Caco-2 (cell line): ENCODE results near the gene SLC38A10. TPM values are rescaled to one million over a fixed set of nuclear protein-coding genes. Genes with fewer than 3 reads are reported as not detected.

Source experiments
- BruUV-seq: library from RNA; stranded (reverse); fragments of 400-500 nt; replicated peaks from 2 replicates; lab custom pipeline; 2021; lab: Mats Ljungman, UMichigan
- CTCF ChIA-PET: fragments of 300-600 bp; sonication (Branson Sonifier 250); formaldehyde crosslinking; loops from one replicate; lab custom pipeline; 2022; ENCODE audit warnings: antibody characterized with exemption; lab: Charles Lee
- POLR2A ChIA-PET: fragments of 300-600 bp; sonication (Branson Sonifier 250); formaldehyde crosslinking; loops from one replicate; lab custom pipeline; 2022; ENCODE audit warnings: antibody characterized with exemption; lab: Charles Lee
- DNase-seq, 2 experiments: peaks; one replicate each; pipeline versions ENCODE4 v3.0.0 to v3.0.0-alpha.2; 2020 to 2022
- H3K27me3 ChIP-seq: replicated peaks from 2 replicates; pipeline ENCODE4 v1.6.0; 2011; ENCODE audit warnings: low read length; ENCODE audit not compliant: control insufficient read depth, insufficient read depth
- H3K36me3 ChIP-seq: 2 replicates; pipeline ENCODE4 v1.5.1; 2011; ENCODE audit warnings: low read length; ENCODE audit not compliant: control insufficient read depth, insufficient read depth
- H3K4me1 ChIP-seq: fragments of 250-450 bp; sonication (Bioruptor Pico); 2 replicates; pipeline ENCODE4 v1.5.1; 2020; ENCODE audit warnings: mild to moderate bottlenecking
- H3K4me3 ChIP-seq: 2 replicates; pipeline ENCODE4 v1.5.1; 2011; ENCODE audit warnings: low read depth, mild to moderate bottlenecking, control low read depth, low read length
- H3K9me3 ChIP-seq: fragments of 250-450 bp; sonication (Bioruptor Pico); 2 replicates; pipeline ENCODE4 v1.5.1; 2020; ENCODE audit warnings: mild to moderate bottlenecking, moderate library complexity
- H3K27ac Mint-ChIP-seq: one replicate; pipeline ENCODE4 v1.8.0; 2022; ENCODE audit warnings: mixed read lengths; ENCODE audit not compliant: unreplicated experiment
- H3K27me3 Mint-ChIP-seq: one replicate; pipeline ENCODE4 v1.8.0; 2022; ENCODE audit warnings: mixed read lengths; ENCODE audit not compliant: insufficient read depth, unreplicated experiment
- H3K36me3 Mint-ChIP-seq: one replicate; pipeline ENCODE4 v1.8.0; 2022; ENCODE audit warnings: mild to moderate bottlenecking, mixed read lengths; ENCODE audit not compliant: insufficient read depth, unreplicated experiment
- H3K4me1 Mint-ChIP-seq: one replicate; pipeline ENCODE4 v1.8.0; 2022; ENCODE audit warnings: low read depth, mixed read lengths; ENCODE audit not compliant: unreplicated experiment
- H3K4me3 Mint-ChIP-seq: one replicate; pipeline ENCODE4 v1.8.0; 2022; ENCODE audit warnings: mild to moderate bottlenecking, moderate library complexity, mixed read lengths; ENCODE audit not compliant: unreplicated experiment
- H3K9me3 Mint-ChIP-seq: one replicate; pipeline ENCODE4 v1.8.0; 2022; ENCODE audit warnings: mixed read lengths; ENCODE audit not compliant: unreplicated experiment
- CTCF ChIP-seq, 2 experiments: fragments of 200-600 bp in 1 of 2; IDR thresholded peaks; 1 replicate in 1 of 2; 2 replicates in 1 of 2; pipeline versions ENCODE4 v1.5.1 to v1.8.0; 2011 to 2022; ENCODE audit warnings: antibody characterized with exemption in 1 of 2, control low read depth in 1 of 2, inconsistent platforms in 1 of 2, low read depth in 1 of 2, low read length in 1 of 2, mild to moderate bottlenecking in 1 of 2, moderate library complexity in 1 of 2; ENCODE audit not compliant: insufficient read depth in 1 of 2, severe bottlenecking in 1 of 2, unreplicated experiment in 1 of 2
- intact Hi-C: fragments of 100-400 bp; cut with micrococcal nuclease; formaldehyde crosslinking; loops from one replicate; pipeline ENCODE4 v1.10.0; 2022; ENCODE audit not compliant: unreplicated experiment
- total RNA-seq: library from RNA; stranded (reverse); gene quantifications from 2 replicates; pipeline ENCODE4 v1.2.3, GENCODE V29; 2022

Gene SLC38A10
- total RNA-seq, 1 experiment from 2014 or later: 137 TPM

GRCh38 chr17:81277946-81278693 is 17.0 kb downstream of the SLC38A10 start:
- no peak for TF ChIP-seq CTCF (IDR thresholded peaks at IDR 0.05; ENCODE audit: insufficient read depth in 1 of 2, low read depth in 1 of 2, low read length in 1 of 2, severe bottlenecking in 1 of 2, unreplicated experiment in 1 of 2)
- peaks cover 2% of the 10 kb centered on the region for H3K36me3 ChIP-seq
- POLR2A ChIA-PET: no interaction called here

DNA sequence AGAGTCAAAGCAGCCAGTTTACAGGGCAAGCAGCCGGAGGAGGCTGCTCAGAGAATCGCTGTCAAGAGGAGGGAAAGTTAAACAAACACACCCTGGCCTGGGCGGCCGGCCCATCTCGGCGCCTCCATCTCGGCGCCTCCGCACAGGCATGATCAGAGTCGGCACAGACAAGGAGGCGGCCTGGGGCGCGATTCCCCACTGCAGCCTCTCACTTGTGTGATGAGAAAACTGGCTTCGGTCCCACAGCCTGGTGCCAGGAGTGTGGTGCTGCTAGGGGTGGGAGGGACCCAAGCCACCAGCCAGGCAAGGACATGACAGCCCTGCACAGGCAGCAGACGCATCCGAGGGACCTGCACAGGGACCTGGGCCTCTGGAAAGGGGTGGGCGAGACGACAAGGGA is 17.7 kb downstream of the SLC38A10 start:
- H3K27me3 Mint-ChIP-seq: no peaks in the 10 kb centered on the region

More at GRCh38 chr17:81277946-81278693, 17.0 kb downstream of the SLC38A10 start:
- CTCF ChIA-PET: interaction anchor here (1.1 kb wide), 1 partner anchor 39 kb away, joined by 3 read pairs; the partner anchor contains the start of gene NDUFAF8
- no peaks in the 10 kb centered on the region for H3K4me1 Mint-ChIP-seq
- H3K27me3 ChIP-seq: no peaks in the 10 kb centered on the region
- no peaks in the 10 kb centered on the region for H3K27me3 Mint-ChIP-seq
- no peak overlapping the region for H3K4me3 Mint-ChIP-seq
- H3K9me3 Mint-ChIP-seq: no peaks in the 10 kb centered on the region
- intact Hi-C loops: no loop called here
- H3K4me3 ChIP-seq: no peak overlapping the region
- H3K9me3 ChIP-seq: no peaks in the 10 kb centered on the region
- no peaks in the 10 kb centered on the region for H3K4me1 ChIP-seq
- no TSS peak for BruUV-seq
- H3K27ac Mint-ChIP-seq: no peak overlapping the region
- peaks cover 56% of the 10 kb centered on the region for H3K36me3 Mint-ChIP-seq
- no peak for DNase-seq

DNA sequence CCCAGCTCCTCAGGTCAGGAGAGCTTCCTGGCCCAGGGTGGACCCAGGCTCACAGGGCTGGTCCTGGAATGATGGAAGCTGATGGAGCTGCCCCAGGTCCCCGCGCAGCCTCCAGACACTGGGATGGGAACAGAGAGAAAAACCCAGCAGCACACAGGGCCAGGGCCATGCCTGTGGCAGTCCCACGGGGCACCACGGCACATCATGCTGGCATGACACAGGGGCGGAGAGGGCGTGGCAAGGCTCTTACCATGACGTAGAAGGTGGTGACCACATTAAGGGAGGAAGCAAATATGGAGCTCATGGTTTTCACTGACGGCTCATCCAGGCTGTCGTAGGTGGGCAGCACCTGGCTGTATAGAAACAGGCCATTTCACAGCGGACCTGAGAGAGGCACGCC is 18.3 kb downstream of the SLC38A10 start:
- H3K36me3 ChIP-seq: peaks cover 2% of the 10 kb centered on the region
- no peaks in the 10 kb centered on the region for H3K4me1 ChIP-seq
- H3K27ac Mint-ChIP-seq: no peak overlapping the region
- no peak for DNase-seq
- intact Hi-C loops: no loop called here
- BruUV-seq: no TSS peak
- H3K4me3 Mint-ChIP-seq: no peak overlapping the region
- peaks cover 70% of the 10 kb centered on the region for H3K36me3 Mint-ChIP-seq
- H3K27me3 ChIP-seq: no peaks in the 10 kb centered on the region
- CTCF ChIA-PET: no interaction called here
- H3K27me3 Mint-ChIP-seq: no peaks in the 10 kb centered on the region
- H3K9me3 Mint-ChIP-seq: no peaks in the 10 kb centered on the region
- no peak overlapping the region for H3K4me3 ChIP-seq
- TF ChIP-seq CTCF (IDR thresholded peaks at IDR 0.05; ENCODE audit: insufficient read depth in 1 of 2, low read depth in 1 of 2, low read length in 1 of 2, severe bottlenecking in 1 of 2, unreplicated experiment in 1 of 2): no peak
- H3K4me1 Mint-ChIP-seq: no peaks in the 10 kb centered on the region
- POLR2A ChIA-PET: no interaction called here
- H3K9me3 ChIP-seq: no peaks in the 10 kb centered on the region

More for the DNA sequence above, 17.7 kb downstream of the SLC38A10 start:
- Mint-ChIP-seq H3K27ac (no peak overlapping the region), H3K9me3 (no peaks in the 10 kb centered on the region), H3K4me3 (no peak overlapping the region), H3K36me3 (peaks cover 63% of the 10 kb centered on the region), H3K4me1 (no peaks in the 10 kb centered on the region)
- BruUV-seq: no TSS peak
- intact Hi-C loops: no loop called here
- ChIA-PET CTCF (no interaction called here), POLR2A (no interaction called here)
- H3K9me3 ChIP-seq: no peaks in the 10 kb centered on the region
- H3K27me3 ChIP-seq: no peaks in the 10 kb centered on the region
- H3K36me3 ChIP-seq: peaks cover 2% of the 10 kb centered on the region
- DNase-seq: no peak
- no peak for TF ChIP-seq CTCF (IDR thresholded peaks at IDR 0.05; ENCODE audit: insufficient read depth in 1 of 2, low read depth in 1 of 2, low read length in 1 of 2, severe bottlenecking in 1 of 2, unreplicated experiment in 1 of 2)
- no peaks in the 10 kb centered on the region for H3K4me1 ChIP-seq
- H3K4me3 ChIP-seq: no peak overlapping the region
